Fibroblast of lung (primary cell): ENCODE results near the gene CDKAL1. TPM values are rescaled to one million over a fixed set of nuclear protein-coding genes. Genes with fewer than 3 reads are reported as not detected.
"Not testable (repeated sequence)": the region's sequence is repeated elsewhere in the genome, so short reads cannot be mapped to it uniquely, and the experiment has no call there.

Source experiments
- DNase-seq, 2 donors: peaks; one replicate each; pipeline versions ENCODE4 v3.0.0 to v3.0.0-alpha.2; 2010; ENCODE audit warnings: low read depth in 2 of 2
- H2AFZ ChIP-seq: 2 replicates; pipeline ENCODE4 v1.5.1; 2012; ENCODE audit warnings: low read length, control low read depth, inconsistent platforms
- H3K27ac ChIP-seq: 2 replicates; pipeline ENCODE4 v1.5.1; 2011; ENCODE audit warnings: low read length, control low read depth; ENCODE audit not compliant: insufficient read depth
- H3K27me3 ChIP-seq: 2 replicates; pipeline ENCODE4 v1.5.1; 2011; ENCODE audit warnings: mild to moderate bottlenecking, low read length; ENCODE audit not compliant: control insufficient read depth, insufficient read depth
- H3K36me3 ChIP-seq: 2 replicates; pipeline ENCODE4 v1.5.1; 2011; ENCODE audit warnings: low read length; ENCODE audit not compliant: control insufficient read depth, insufficient read depth
- H3K4me1 ChIP-seq: 2 replicates; pipeline ENCODE4 v1.5.1; 2011; ENCODE audit warnings: low read length; ENCODE audit not compliant: control insufficient read depth, insufficient read depth; ENCODE audit errors: extremely low read depth
- H3K4me2 ChIP-seq: 2 replicates; pipeline ENCODE4 v1.5.1; 2011; ENCODE audit warnings: low read length, control low read depth; ENCODE audit not compliant: insufficient read depth; ENCODE audit errors: extremely low read depth
- H3K4me3 ChIP-seq, 4 experiments: fragments of 200-600 bp in 1 of 4; sonication (generic) in 1 of 4; replicated peaks in 1 of 4; 2 replicates each; pipeline ENCODE4 v1.5.1; 2011 to 2016; ENCODE audit warnings: low read length in 4 of 4, low read depth in 3 of 4, mild to moderate bottlenecking in 3 of 4, control low read depth in 2 of 4, inconsistent platforms in 1 of 4, mixed read lengths in 1 of 4; ENCODE audit not compliant: insufficient read depth in 1 of 4; ENCODE audit errors: control extremely low read depth in 1 of 4
- H3K79me2 ChIP-seq: 2 replicates; pipeline ENCODE4 v1.5.1; 2012; ENCODE audit warnings: mild to moderate bottlenecking, low read length, inconsistent platforms; ENCODE audit not compliant: control insufficient read depth, insufficient read depth
- H3K9ac ChIP-seq: 2 replicates; pipeline ENCODE4 v1.5.1; 2011; ENCODE audit warnings: mild to moderate bottlenecking, low read length, control low read depth; ENCODE audit not compliant: insufficient read depth
- H3K9me3 ChIP-seq: 2 replicates; pipeline ENCODE4 v1.5.1; 2012; ENCODE audit warnings: low read depth, low read length; ENCODE audit not compliant: control insufficient read depth, insufficient read depth
- H4K20me1 ChIP-seq: 2 replicates; pipeline ENCODE4 v1.5.1; 2011; ENCODE audit warnings: low read length; ENCODE audit not compliant: control insufficient read depth, insufficient read depth; ENCODE audit errors: extremely low read depth
- CTCF ChIP-seq, 2 donors: IDR thresholded peaks in 1 of 2; conservative IDR thresholded peaks in 1 of 2; 1 replicate in 1 of 2; 2 replicates in 1 of 2; pipeline ENCODE4 v1.5.1; 2011 to 2012; ENCODE audit warnings: low read length in 2 of 2, control low read depth in 1 of 2, inconsistent platforms in 1 of 2, low read depth in 1 of 2, mild to moderate bottlenecking in 1 of 2
- EZH2 ChIP-seq: IDR thresholded peaks from 2 replicates; pipeline ENCODE4 v1.5.1; 2012; ENCODE audit warnings: low read length, control low read depth, mild to moderate bottlenecking; ENCODE audit errors: missing control alignments
- polyA plus RNA-seq, 2 donors: library from polyadenylated mRNA; depleted of rRNA in 1 of 2; stranded (reverse) in 1 of 2; unstranded in 1 of 2; fragments of >200 nt; gene quantifications; 2 replicates each; pipeline ENCODE4 v1.2.1, GENCODE V29; 2011 to 2012; ENCODE audit warnings: missing spikeins in 1 of 2
- total RNA-seq: library from RNA; depleted of rRNA; stranded (reverse); fragments of >200 nt; gene quantifications from 2 replicates; pipeline ENCODE4 v1.2.1, GENCODE V29; 2014

The CDKAL1 gene
- total and polyA plus RNA-seq, 2 donors (not counting 1 experiment from before 2014, with no cell fraction given) = 7.4 to 15.0 TPM

GRCh38 chr6:21050935-21051334, 516.7 kb downstream of the CDKAL1 start:
- H2AFZ ChIP-seq = no peak overlapping the region
- no peak overlapping the region for H3K4me3 ChIP-seq
- no peak for TF ChIP-seq CTCF (conservative IDR thresholded peaks at IDR 0.05 in 1 of 2, IDR thresholded peaks at IDR 0.05 in 1 of 2; ENCODE audit: low read depth in 1 of 2, low read length in 2 of 2)
- no peak for TF ChIP-seq EZH2
- no peaks in the 10 kb centered on the region for H3K4me1 ChIP-seq
- H3K36me3 ChIP-seq = no peaks in the 10 kb centered on the region
- no peak overlapping the region for H3K4me2 ChIP-seq
- H3K79me2 ChIP-seq = no peaks in the 10 kb centered on the region
- DNase-seq = no peak
- no peaks in the 10 kb centered on the region for H3K27me3 ChIP-seq
- H3K27ac ChIP-seq = no peak overlapping the region
- H3K9ac ChIP-seq = no peak overlapping the region
- no peaks in the 10 kb centered on the region for H3K9me3 ChIP-seq
- no peaks in the 10 kb centered on the region for H4K20me1 ChIP-seq

- no peaks in the 10 kb centered on the region for H3K27me3 ChIP-seq
- H2AFZ ChIP-seq = no peak overlapping the region
- TF ChIP-seq CTCF (conservative IDR thresholded peaks at IDR 0.05 in 1 of 2, IDR thresholded peaks at IDR 0.05 in 1 of 2; ENCODE audit: low read depth in 1 of 2, low read length in 2 of 2) (no peak), EZH2 (no peak)
- H3K9me3 ChIP-seq = no peaks in the 10 kb centered on the region
- no peak for DNase-seq
- no peaks in the 10 kb centered on the region for H3K4me1 ChIP-seq
- H3K4me3 ChIP-seq = no peak overlapping the region
- H3K9ac ChIP-seq = no peak overlapping the region
- H3K36me3 ChIP-seq = no peaks in the 10 kb centered on the region
- H4K20me1 ChIP-seq = no peaks in the 10 kb centered on the region
- H3K27ac ChIP-seq = no peak overlapping the region
- H3K79me2 ChIP-seq = no peaks in the 10 kb centered on the region
- no peak overlapping the region for H3K4me2 ChIP-seq
Observed at GRCh38 chr6:21051777-21052176, 517.5 kb downstream of the CDKAL1 start.

- H2AFZ ChIP-seq = no peak overlapping the region
- H3K4me1 ChIP-seq = no peaks in the 10 kb centered on the region
- H3K27me3 ChIP-seq = no peaks in the 10 kb centered on the region
- DNase-seq = peak; percentile 20 to 51
- H3K27ac ChIP-seq = no peak overlapping the region
- no peaks in the 10 kb centered on the region for H3K79me2 ChIP-seq
- H3K4me3 ChIP-seq = no peak overlapping the region
- H3K4me2 ChIP-seq = no peak overlapping the region
- no peak for TF ChIP-seq EZH2
- no peak for TF ChIP-seq CTCF (conservative IDR thresholded peaks at IDR 0.05 in 1 of 2, IDR thresholded peaks at IDR 0.05 in 1 of 2; ENCODE audit: low read depth in 1 of 2, low read length in 2 of 2)
- no peaks in the 10 kb centered on the region for H3K36me3 ChIP-seq
- no peaks in the 10 kb centered on the region for H4K20me1 ChIP-seq
- no peak overlapping the region for H3K9ac ChIP-seq
- no peaks in the 10 kb centered on the region for H3K9me3 ChIP-seq
Observed at GRCh38 chr6:21053612-21054011, 519.4 kb downstream of the CDKAL1 start.

- not testable (repeated sequence) for H3K4me3 ChIP-seq, H2AFZ ChIP-seq, H3K27me3 ChIP-seq, H3K79me2 ChIP-seq, H3K36me3 ChIP-seq, H3K9ac ChIP-seq, DNase-seq, H3K9me3 ChIP-seq, H3K4me1 ChIP-seq, H4K20me1 ChIP-seq, H3K4me2 ChIP-seq, H3K27ac ChIP-seq
Observed at GRCh38 chr6:21055480-21055879, 521.2 kb downstream of the CDKAL1 start.
